NCI-H524 (cell line): ENCODE results near the gene WFDC2.
"Not testable (repeated sequence)": the region's sequence is repeated elsewhere in the genome, so short reads cannot be mapped to it uniquely, and the experiment has no call there.

Source experiments
- DNase-seq, 2 experiments: peaks; one replicate each; lab custom pipeline; 2025; lab: John Stamatoyannopoulos, UW

Gene WFDC2

GRCh38 chr20:45452238-45452637, 17.3 kb upstream of the WFDC2 start:
- DNase-seq = no peak

- DNase-seq = peak in 1 of 2 experiments; percentile 30
Measured at GRCh38 chr20:45452772-45453691, 16.5 kb upstream of the WFDC2 start.

DNA sequence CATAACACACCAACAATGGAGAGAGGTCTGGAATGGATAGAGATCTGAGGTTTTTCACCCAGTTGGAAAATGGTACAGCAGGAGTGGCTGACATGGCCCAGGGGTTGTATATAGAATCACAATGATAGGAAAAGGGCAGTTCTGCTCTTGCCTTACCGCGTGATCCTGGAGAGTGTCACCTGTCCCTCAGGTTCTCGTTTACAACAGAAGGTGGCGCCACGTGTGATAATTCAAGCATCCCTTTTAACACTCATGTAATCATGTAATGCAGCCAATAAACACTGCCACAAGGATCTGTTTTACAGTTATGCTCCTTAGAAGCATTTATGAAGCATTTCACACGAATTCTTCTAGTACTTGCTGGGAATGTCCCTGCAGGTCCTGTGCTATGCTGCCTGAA, 12.9 kb upstream of the WFDC2 start:
- DNase-seq = peak; percentile 3 to 34

DNA sequence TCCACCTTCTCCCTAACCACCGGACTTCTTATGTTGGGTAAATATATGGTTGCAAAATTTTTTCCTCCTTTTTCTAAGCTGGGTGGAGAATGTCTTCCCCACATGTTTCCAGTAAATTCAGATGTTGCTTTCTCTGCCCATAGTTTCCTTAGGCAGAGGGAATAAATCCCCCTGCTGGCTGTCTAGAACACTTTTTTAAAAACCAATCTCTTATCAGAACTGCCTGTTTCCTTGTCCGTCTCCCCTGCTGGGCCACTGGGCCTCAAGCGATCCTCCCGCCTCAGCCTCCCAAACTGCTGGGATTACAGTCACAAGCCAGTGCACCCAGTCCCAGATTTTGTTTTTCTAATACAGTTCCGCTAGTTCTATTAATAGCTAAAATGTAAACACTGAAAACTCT, 9.9 kb upstream of the WFDC2 start:
- DNase-seq = no peak

DNA sequence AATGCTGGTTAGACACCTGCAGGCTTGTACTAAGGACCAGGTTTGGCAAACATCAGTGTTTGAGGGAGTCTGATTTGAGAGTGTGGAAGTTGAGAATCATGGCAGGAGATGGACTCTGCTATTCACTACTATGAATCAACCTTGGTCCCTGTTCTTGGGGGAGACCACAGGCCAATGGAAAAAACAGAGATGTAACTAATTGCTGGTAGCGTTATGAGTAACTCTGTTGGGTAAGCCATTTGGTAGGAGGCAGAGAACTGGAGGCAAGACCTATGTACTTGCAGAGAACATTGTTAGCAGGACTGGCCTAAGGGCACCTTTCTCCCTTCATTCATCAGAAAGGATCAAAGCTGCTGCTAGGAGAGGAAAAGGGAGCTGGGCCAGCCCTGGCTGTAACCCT, 8.3 kb upstream of the WFDC2 start:
- DNase-seq = no peak

DNA sequence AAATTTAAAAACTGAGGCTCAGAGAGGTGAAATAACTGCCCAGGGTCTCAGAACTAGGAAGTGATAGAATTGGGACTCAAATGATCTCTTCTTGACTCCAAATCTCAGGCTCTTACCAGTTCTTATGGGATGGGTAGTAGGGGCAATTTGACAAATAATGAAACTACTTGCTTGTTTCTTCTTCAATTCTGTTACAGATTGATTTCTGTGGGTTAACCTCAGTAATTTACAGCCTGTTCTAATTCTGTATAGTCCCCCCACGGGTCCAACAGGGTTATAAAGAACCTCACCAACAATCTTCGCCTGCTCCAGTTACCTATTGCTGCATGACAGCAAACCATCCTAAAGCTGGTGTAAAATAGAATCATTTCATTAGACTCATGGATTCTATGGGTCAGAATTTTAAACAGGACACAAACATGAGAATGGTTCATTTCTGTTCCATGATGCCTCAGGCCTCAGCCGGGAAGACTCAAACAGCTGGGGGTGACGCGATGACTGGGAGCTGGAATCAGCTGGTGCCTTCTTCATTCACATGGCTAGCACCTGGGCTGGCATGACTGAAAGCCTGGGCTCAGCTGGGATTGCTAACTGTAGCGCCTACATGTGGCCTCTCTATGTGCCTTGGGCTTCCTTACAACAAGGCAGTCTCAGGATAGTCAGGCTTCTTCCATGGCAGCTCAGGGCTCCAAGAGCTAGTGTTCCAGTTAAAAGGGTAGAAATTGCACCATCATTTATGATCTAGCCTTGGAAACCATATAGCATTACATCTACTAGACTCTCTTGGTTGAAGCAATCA, 6.6 kb upstream of the WFDC2 start:
- no peak for DNase-seq

- DNase-seq = no peak
Measured at GRCh38 chr20:45463709-45464108, 5.8 kb upstream of the WFDC2 start.

GRCh38 chr20:45465491-45466266, 3.9 kb upstream of the WFDC2 start:
- no peak for DNase-seq

DNA sequence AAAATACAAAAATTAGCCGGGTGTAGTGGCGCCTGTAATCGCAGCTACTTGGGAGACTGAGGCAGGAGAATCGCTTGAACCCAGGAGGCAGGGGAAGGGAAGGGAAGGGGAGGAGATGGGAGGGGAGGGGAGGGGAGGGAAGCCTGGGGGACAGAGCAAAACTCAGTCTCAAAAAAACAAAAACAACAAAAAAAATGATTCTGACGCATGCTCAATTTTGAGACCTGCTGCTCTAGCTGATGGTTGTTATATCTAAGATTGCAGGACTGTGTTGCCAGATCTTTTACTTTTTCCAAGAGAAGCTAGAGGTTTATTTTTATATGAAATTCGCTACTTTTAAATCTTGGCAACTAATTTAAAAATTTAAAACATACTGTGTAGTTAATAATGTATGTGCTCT, 2.4 kb upstream of the WFDC2 start:
- no peak for DNase-seq

- no peak for DNase-seq
Measured at GRCh38 chr20:45467861-45468260, 1.7 kb upstream of the WFDC2 start.

DNA sequence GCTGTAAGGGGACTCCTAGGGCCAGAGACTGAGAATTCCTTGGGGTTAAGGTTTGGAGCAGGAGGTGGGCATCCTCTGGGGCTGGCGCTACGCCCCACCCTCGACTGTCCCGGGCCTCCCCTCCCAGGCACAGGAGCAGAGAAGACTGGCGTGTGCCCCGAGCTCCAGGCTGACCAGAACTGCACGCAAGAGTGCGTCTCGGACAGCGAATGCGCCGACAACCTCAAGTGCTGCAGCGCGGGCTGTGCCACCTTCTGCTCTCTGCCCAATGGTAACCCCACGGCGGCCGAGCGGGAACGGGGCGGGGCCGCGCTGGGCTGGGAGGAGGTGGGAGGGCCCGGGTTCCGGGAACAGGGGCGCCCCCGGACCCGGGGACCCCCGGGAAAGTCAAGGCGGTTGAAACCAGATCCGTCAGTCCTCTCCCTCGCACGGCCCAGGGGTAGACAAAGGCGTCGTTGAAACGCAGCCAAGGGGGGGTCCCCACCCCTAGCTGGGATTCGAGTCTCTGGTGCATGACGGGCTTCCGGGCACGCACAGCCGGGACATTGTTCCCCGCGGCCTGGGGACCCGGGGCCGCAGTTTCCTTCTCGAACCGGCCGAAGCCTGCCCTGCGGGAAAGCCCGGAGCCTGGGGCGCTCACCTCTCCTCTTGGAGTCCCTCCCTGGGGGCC, 844 bp downstream of the WFDC2 start:
- peak; percentile 18 to 52 for DNase-seq

DNA sequence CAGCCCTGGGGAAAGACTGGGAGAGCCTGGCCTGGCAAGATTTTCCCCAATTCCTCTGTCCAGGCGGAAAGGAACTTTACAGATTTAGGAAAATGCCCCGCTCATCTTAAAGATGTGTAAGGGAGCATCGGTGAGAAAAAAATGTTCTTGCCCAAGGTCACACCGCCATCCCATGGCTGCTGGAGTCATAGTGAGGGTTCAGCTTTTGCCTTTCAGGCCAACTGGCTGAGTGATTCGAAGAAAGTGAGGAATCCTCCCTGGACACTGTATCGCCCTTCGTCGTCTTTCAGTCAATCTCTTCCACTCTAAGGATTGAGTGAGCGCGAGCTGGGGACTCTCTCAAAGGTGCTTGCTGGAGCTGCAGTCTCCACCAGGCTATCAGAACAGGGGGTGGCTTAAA, 1.4 kb downstream of the WFDC2 start:
- peak in 1 of 2 experiments; percentile 26 for DNase-seq

GRCh38 chr20:45472286-45472685, 2.7 kb downstream of the WFDC2 start:
- not testable (repeated sequence) for DNase-seq

- not testable (repeated sequence) for DNase-seq
Measured at GRCh38 chr20:45477530-45478148, 8.1 kb downstream of the WFDC2 start.

DNA sequence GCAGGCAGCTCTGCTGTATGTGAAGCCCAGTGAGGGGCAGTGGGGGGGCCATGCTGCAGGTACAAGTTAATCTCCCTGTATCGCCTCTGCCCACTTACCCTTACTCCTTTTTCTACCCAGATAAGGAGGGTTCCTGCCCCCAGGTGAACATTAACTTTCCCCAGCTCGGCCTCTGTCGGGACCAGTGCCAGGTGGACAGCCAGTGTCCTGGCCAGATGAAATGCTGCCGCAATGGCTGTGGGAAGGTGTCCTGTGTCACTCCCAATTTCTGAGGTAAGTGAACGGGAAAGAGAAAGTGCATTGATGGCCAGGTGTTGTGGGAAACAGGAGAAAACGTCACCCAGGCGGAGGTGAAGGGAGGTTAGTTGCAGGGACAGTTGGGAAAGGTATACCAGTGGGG, 10.3 kb downstream of the WFDC2 start:
- no peak for DNase-seq

DNA sequence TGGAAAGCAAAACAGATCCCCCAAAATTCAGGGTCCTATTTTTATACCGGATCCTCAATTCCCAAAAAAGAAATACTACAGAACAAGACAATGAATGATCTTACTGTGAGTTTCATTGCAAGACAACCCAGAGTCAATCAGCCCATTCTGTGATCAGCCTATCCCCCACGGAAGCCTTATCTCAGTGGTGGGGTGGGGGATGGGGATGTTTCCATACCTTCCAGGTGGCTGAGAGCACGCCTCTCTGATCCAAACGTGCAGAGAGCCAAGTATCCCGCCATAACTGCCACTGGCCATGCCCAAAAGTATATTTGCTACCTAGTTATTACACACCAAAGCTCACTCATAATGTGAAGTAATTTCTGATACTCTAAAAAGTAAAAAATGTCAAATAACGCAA, 15.1 kb downstream of the WFDC2 start:
- peak in 1 of 2 experiments; percentile 9 for DNase-seq

GRCh38 chr20:45485388-45485787, 15.8 kb downstream of the WFDC2 start:
- no peak for DNase-seq

- no peak for DNase-seq
Measured at GRCh38 chr20:45487231-45487635, 17.7 kb downstream of the WFDC2 start.

DNA sequence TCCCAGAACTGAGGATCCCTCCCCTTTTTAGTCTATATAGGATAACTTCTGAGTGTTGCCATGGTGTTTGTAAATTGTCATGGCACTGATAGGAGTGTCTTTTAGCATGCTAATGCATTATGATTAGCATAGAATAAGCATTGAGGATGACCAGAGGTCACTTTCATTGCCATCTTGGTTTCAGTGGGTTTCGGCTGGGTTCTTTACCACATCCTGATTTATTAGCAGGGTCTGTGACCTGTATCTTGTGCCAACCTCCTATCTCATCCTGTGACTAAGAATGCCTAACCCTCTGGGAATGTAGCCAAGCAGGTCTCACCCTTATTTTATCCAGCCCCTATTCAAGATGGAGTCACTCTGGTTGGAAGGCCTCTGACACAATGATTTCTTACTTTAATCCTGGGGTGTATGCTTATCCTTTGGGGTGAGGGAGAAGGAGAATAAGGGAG, 19.6 kb downstream of the WFDC2 start:
- DNase-seq = no peak

DNA sequence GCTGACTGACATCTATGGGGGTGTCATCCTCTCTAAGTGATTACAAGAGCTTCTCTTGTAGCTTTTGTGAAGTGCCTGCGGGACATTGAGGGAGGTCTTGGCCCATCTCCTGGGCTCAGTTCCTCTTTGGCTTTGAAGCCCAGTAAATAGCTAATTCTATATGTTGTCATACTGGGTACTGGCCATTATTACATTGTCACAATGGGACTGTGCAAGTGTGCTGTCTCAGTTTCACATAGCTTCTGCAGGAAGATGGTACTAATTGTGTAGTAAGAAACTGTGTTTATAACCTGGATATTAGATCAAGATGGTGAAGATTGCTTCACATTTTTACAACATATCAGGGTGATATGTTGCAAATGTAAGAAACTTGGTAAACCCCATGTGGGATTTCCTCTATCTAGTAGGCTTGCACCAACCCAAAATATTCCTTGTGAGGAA, 26.0 kb downstream of the WFDC2 start:
- DNase-seq = no peak

DNA sequence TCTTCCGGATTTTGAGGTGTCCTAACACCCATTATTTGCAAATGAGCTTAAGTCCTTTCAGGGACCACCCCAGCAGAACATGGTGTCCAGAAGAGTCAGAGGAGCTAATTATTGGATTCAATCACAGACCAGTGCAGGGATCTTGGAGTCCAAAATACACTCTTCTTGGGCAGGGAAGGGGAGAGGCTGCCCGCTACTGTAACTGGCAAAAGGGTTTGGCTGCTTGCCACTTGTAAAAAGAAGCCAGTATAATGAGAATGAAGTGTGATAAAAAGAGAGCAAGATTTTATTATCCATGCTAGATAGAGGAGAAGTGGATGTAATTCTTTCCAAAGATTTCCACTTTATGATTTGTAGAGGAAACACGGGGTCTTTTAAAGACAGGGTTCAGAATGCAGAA, 26.6 kb downstream of the WFDC2 start:
- no peak for DNase-seq
